22Rv1 (cell line): ENCODE data around the gene PLCD3.

ENCODE experiments used
- H3K27ac ChIP-seq: fragments of 450-650 bp; 2 replicates; pipeline ENCODE4 v1.5.1; 2017
- ZFX ChIP-seq: fragments of 450-650 bp; IDR thresholded peaks from 2 replicates; pipeline ENCODE4 v1.6.1; 2017; ENCODE audit warnings: antibody characterized with exemption, borderline replicate concordance
- TF ChIP-seq, protein P1 (sequence below): fragments of 450-650 bp; IDR thresholded peaks from 2 replicates; pipeline ENCODE4 v1.5.1; 2017; ENCODE audit warnings: mild to moderate bottlenecking

Gene PLCD3

DNA sequence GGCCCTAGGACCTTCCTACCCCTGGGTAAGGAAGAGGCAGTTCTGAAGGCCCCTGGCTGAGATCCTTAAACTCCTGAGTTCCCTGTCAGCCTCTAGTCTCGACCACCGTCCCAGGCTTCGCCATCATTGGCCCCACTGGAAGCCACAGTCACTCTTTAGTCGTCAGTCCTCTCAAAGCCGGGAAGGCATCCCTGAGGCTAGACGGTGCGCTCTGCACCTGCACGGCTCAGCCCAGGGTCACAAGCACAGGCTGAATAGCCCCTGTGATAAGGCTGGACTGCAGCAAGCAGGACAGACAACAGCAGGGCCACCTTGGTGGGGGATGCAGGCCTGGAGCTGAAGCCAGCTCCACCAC lies 12.7 kb upstream of the PLCD3 start:
- no peak overlapping the region for H3K27ac ChIP-seq
- TF ChIP-seq, protein P1, sequence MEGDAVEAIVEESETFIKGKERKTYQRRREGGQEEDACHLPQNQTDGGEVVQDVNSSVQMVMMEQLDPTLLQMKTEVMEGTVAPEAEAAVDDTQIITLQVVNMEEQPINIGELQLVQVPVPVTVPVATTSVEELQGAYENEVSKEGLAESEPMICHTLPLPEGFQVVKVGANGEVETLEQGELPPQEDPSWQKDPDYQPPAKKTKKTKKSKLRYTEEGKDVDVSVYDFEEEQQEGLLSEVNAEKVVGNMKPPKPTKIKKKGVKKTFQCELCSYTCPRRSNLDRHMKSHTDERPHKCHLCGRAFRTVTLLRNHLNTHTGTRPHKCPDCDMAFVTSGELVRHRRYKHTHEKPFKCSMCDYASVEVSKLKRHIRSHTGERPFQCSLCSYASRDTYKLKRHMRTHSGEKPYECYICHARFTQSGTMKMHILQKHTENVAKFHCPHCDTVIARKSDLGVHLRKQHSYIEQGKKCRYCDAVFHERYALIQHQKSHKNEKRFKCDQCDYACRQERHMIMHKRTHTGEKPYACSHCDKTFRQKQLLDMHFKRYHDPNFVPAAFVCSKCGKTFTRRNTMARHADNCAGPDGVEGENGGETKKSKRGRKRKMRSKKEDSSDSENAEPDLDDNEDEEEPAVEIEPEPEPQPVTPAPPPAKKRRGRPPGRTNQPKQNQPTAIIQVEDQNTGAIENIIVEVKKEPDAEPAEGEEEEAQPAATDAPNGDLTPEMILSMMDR: no peak
- TF ChIP-seq ZFX: no peak

- no peak overlapping the region for H3K27ac ChIP-seq
- no peak for TF ChIP-seq ZFX
- TF ChIP-seq, protein P1: no peak
These were observed 12.1 kb upstream of the PLCD3 start for GRCh38 chr17:45144199-45145034.

DNA sequence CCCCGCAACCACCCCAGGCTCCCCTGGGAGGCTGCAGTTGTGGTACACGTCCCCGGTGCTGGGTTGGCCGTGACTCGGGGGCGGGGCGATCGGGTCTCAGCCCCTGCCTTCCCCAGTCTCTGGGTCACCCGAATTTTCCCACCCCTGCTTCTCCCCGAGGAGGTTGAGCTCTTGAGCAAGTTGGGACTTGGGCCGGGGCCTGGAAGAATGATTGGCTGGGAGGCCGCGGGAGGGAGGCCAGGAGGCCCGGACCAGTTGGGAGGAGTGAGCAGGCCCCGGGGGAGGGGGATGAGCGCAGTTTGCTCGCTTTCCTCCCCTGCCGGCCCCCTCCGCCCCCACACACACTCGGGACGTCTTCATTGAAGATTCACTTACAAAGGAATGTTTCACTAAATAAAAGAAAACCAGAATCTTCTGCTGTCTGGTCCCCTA lies 11.5 kb upstream of the PLCD3 start:
- no peak overlapping the region for H3K27ac ChIP-seq

DNA sequence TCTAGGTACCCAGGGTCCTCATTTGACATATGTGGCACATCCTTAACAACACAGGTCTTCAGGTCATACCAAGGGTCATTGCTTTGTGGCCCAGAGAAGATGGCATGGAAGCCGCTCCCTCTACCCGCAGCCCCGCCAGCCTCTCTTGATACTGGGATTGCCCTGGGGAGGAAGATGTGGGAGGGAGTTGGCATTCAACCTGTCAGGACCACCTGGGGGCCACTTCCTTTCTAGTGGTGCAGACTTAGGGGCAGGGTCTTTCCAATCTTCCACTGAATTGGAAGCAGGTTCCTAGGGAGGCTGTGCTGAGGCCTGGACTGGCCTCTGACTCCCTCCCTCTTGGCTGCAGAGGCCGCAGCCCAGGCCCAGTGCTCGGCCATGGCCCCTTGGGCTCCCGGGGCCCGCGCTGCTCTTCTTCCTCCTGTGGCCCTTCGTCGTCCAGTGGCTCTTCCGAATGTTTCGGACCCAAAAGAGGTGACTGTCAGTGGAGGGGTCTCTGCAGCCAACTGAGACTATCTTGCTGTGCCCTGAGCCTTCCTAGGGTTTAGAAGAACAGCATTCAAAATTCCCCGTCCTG lies 10.9 kb upstream of the PLCD3 start:
- H3K27ac ChIP-seq: no peak overlapping the region
- TF ChIP-seq, protein P1: no peak
- no peak for TF ChIP-seq ZFX

More for the DNA sequence above, 11.5 kb upstream of the PLCD3 start:
- no peak for TF ChIP-seq ZFX
- TF ChIP-seq, protein P1: no peak

DNA sequence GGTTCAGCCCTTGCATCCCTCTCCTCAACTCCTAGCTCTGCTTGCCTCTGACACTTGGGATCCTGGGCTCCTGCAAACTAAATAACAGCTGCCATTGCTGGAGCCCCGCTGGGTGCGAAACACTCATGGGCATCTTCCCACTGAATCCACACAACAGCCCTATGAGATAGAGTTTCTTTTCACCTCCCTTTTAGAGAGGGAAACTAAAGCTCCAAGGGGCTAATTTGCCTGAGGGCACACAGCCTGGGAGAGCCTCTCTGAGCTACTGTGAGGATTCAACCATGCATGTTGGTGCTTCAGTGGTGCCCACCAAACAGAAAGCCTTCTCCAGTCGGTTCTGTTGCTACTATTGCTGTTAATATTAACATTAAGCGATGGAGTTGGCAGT lies 7.2 kb upstream of the PLCD3 start:
- no peak overlapping the region for H3K27ac ChIP-seq
- TF ChIP-seq ZFX: no peak
- TF ChIP-seq, protein P1: no peak

DNA sequence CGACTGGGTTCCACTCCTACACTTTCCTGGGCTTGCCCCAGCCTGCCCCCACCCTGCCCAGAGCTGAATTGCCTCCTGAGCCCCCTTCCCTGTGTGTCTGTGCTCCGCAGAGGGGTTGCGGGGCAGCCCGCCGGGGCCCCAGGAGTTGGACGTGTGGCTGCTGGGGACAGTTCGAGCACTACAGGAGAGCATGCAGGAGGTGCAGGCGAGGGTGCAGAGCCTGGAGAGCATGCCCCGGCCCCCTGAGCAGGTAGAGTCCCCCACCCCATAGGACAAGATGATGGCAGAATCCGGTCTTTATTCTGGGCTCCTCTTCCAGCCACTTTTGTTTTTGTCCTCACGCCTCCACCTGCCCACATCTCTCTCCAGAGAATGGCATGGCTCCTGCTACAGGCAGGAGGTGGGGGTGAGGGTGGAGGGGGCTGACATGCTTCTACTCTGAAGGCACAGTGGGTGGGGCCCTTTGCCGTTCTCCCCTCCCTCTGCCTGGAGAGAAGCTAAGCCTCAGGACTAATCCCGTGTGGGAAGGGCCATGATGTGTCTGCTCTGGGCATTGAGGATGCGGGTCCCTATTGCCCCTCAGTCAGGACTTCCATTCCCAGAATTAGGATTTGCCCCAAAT lies 6.7 kb upstream of the PLCD3 start:
- H3K27ac ChIP-seq: no peak overlapping the region
- TF ChIP-seq, protein P1: no peak
- no peak for TF ChIP-seq ZFX
